Epithelial cell of prostate (primary cell): Measurements from ENCODE around the gene RNASE7.
A peak's percentile ranks its signal among the peaks of the same experiment; 100 is the strongest.
"Not testable (repeated sequence)": the region's sequence is repeated elsewhere in the genome, so short reads cannot be mapped to it uniquely, and the experiment has no call there.

Experiments used
- DNase-seq: peaks from one replicate; pipeline ENCODE4 v3.0.0-alpha.2; 2011; ENCODE audit warnings: low read depth, low spot score
- H3K27ac ChIP-seq: fragments of 450-650 bp; 2 replicates; pipeline ENCODE4 v1.5.1; 2017; ENCODE audit warnings: mild to moderate bottlenecking

RNASE7 gene

GRCh38 chr14:21041676-21042433 is at the start of gene RNASE7:
Gene RNASE7, plus strand, starts transcription at chr14:21042362. Its CDS starts 631 bp downstream, at chr14:21042993.
- DNase-seq, result peak; percentile 98
- peak within 1 kb of the TSS; percentile 94 for H3K27ac ChIP-seq

GRCh38 chr14:20996521-20996920 is 45.6 kb upstream of the RNASE7 start:
- no peak for DNase-seq

GRCh38 chr14:20997115-20997514 is 45.0 kb upstream of the RNASE7 start:
- DNase-seq, result no peak
- H3K27ac ChIP-seq, result no peak overlapping the region

More at GRCh38 chr14:20996521-20996920, 45.6 kb upstream of the RNASE7 start:
- H3K27ac ChIP-seq, result no peak overlapping the region

GRCh38 chr14:20997564-20997963 is 44.6 kb upstream of the RNASE7 start:
- no peak overlapping the region for H3K27ac ChIP-seq

GRCh38 chr14:20998139-20998538 is 44.0 kb upstream of the RNASE7 start:
- no peak for DNase-seq
- peak overlapping the region; percentile 42 for H3K27ac ChIP-seq

More at GRCh38 chr14:20997564-20997963, 44.6 kb upstream of the RNASE7 start:
- DNase-seq, result no peak

GRCh38 chr14:20998674-20999366 is 43.3 kb upstream of the RNASE7 start, which contains the start of gene SLC39A2:
Gene SLC39A2, plus strand, starts transcription at chr14:20999293. Its CDS starts 154 bp downstream, at chr14:20999447.
- DNase-seq, result peak; percentile 78
- peak within 1 kb of the TSS; percentile 42 for H3K27ac ChIP-seq

- no peak overlapping the region for H3K27ac ChIP-seq
- no peak for DNase-seq
Observed at GRCh38 chr14:20999591-20999990, 42.6 kb upstream of the RNASE7 start.

GRCh38 chr14:21001218-21001617 is 40.9 kb upstream of the RNASE7 start:
- H3K27ac ChIP-seq, result no peak overlapping the region
- no peak for DNase-seq

- H3K27ac ChIP-seq, result no peak overlapping the region
- DNase-seq, result no peak
Observed at GRCh38 chr14:21003788-21004346, 38.3 kb upstream of the RNASE7 start.

GRCh38 chr14:21009721-21010120 is 32.4 kb upstream of the RNASE7 start:
- H3K27ac ChIP-seq, DNase-seq: not testable (repeated sequence)

- H3K27ac ChIP-seq, result no peak overlapping the region
- DNase-seq, result no peak
Observed at GRCh38 chr14:21011136-21011535, 31.0 kb upstream of the RNASE7 start.

- peak; percentile 39 for DNase-seq
Observed at GRCh38 chr14:21014761-21015190, 27.4 kb upstream of the RNASE7 start.

GRCh38 chr14:21015312-21015711 is 26.9 kb upstream of the RNASE7 start:
- no peak for DNase-seq
- H3K27ac ChIP-seq, result no peak overlapping the region

More at GRCh38 chr14:21014761-21015190, 27.4 kb upstream of the RNASE7 start:
- H3K27ac ChIP-seq, result no peak overlapping the region

GRCh38 chr14:21016413-21017190 is 25.6 kb upstream of the RNASE7 start:
- no peak overlapping the region for H3K27ac ChIP-seq
- DNase-seq, result no peak

- H3K27ac ChIP-seq, result no peak overlapping the region
- DNase-seq, result no peak
Observed at GRCh38 chr14:21017528-21018245, 24.5 kb upstream of the RNASE7 start.

- H3K27ac ChIP-seq, result no peak overlapping the region
- no peak for DNase-seq
Observed at GRCh38 chr14:21018286-21018685, 23.9 kb upstream of the RNASE7 start.

GRCh38 chr14:21018781-21019180 is 23.4 kb upstream of the RNASE7 start:
- no peak overlapping the region for H3K27ac ChIP-seq
- no peak for DNase-seq

GRCh38 chr14:21019366-21019765 is 22.8 kb upstream of the RNASE7 start:
- no peak for DNase-seq

GRCh38 chr14:21020977-21021545 is 21.1 kb upstream of the RNASE7 start:
- H3K27ac ChIP-seq, result peak overlapping the region; percentile 23
- no peak for DNase-seq

More at GRCh38 chr14:21019366-21019765, 22.8 kb upstream of the RNASE7 start:
- H3K27ac ChIP-seq, result no peak overlapping the region
